ENCODE measurements around the gene MMP17. TPM values are rescaled to one million over a fixed set of nuclear protein-coding genes. Genes with fewer than 3 reads are reported as not detected.

The MMP17 gene
- total RNA-seq, 4 donors from 2014 or later: 2.6 to 23.6 (median 12.4) TPM

DNA sequence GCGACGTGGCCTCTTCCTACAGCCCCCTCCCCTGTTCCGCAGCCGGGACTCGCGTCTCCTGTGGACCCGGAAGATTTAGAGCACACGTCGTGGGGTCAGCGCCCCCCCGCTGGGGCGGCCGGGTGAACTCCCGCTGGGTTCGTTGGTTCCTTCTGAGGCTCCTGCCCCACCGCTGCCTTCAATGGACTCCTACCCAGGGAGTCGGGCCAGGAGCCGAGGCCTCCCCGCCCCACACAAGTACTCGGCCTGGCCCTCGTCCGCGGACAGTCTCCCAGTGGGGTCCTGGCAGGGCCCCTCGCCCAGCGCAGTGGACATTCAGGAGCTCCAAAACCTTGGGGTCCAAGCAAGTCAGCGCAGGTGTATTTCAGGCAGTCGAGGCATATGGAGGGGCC, 1.2 kb downstream of the MMP17 start:
- H3K27ac ChIP-seq: peak overlapping the region in 3 of 4 donors; percentile 64 to 74 (median 72)
- in situ Hi-C loops (cut with MboI; ENCODE audit: low pct_ligation_motif_present in 1 of 4, low pct_unique_long_range_greater_than_20kb in 1 of 4, low sequenced_read_pairs in 3 of 4): no loop called here

GRCh38 chr12:131829791-131830334, 1.7 kb downstream of the MMP17 start:
- Histone ChIP-seq H3K36me3 (no peaks in the 10 kb centered on the region), H3K4me1 (peaks cover 11 to 45% (median 35%) of the 10 kb centered on the region in 4 donors), H3K27me3 (peaks cover 77% of the 10 kb centered on the region), H3K9me3 (no peaks in the 10 kb centered on the region), H3K27ac (peak overlapping the region; percentile 64 to 79 (median 73)), H3K4me3 (peak overlapping the region; percentile 10 to 49 (median 35))
- WGBS, 2 donors (ENCODE audit: low coverage in 1 of 2): 13% methylated on average over 25 of the region's 28 CpGs; no CpG with 5 or more reads in 1 of the 2 donors
- DNase-seq: no peak
- TF ChIP-seq POLR2AphosphoS5 (IDR thresholded peaks at IDR 0.05): no peak
- intact Hi-C loops (cut with DNase I; ENCODE audit: low total_unique reads): no loop called here
- in situ Hi-C loops (cut with MboI; ENCODE audit: low pct_ligation_motif_present in 1 of 4, low pct_unique_long_range_greater_than_20kb in 1 of 4, low sequenced_read_pairs in 3 of 4): no loop called here

More for the DNA sequence above, 1.2 kb downstream of the MMP17 start:
- peaks cover 77% of the 10 kb centered on the region for H3K27me3 ChIP-seq
- 7% methylated on average over 3 of the region's 27 CpGs; no CpG with 5 or more reads in 1 of the 2 donors for WGBS, 2 donors (ENCODE audit: low coverage in 1 of 2)
- DNase-seq: no peak
- no peaks in the 10 kb centered on the region for H3K9me3 ChIP-seq
- intact Hi-C loops (cut with DNase I; ENCODE audit: low total_unique reads): no loop called here
- H3K36me3 ChIP-seq: no peaks in the 10 kb centered on the region
- peaks cover 11 to 45% (median 35%) of the 10 kb centered on the region in 4 donors for H3K4me1 ChIP-seq
- peak overlapping the region in 3 of 4 donors; percentile 28 to 49 (median 41) for H3K4me3 ChIP-seq
- TF ChIP-seq POLR2A (IDR thresholded peaks at IDR 0.05) (no peak), POLR2AphosphoS5 (IDR thresholded peaks at IDR 0.05) (no peak), EP300 (IDR thresholded peaks at IDR 0.05; ENCODE audit: low read depth) (no peak)
- TF ChIP-seq, protein P1, sequence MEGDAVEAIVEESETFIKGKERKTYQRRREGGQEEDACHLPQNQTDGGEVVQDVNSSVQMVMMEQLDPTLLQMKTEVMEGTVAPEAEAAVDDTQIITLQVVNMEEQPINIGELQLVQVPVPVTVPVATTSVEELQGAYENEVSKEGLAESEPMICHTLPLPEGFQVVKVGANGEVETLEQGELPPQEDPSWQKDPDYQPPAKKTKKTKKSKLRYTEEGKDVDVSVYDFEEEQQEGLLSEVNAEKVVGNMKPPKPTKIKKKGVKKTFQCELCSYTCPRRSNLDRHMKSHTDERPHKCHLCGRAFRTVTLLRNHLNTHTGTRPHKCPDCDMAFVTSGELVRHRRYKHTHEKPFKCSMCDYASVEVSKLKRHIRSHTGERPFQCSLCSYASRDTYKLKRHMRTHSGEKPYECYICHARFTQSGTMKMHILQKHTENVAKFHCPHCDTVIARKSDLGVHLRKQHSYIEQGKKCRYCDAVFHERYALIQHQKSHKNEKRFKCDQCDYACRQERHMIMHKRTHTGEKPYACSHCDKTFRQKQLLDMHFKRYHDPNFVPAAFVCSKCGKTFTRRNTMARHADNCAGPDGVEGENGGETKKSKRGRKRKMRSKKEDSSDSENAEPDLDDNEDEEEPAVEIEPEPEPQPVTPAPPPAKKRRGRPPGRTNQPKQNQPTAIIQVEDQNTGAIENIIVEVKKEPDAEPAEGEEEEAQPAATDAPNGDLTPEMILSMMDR (IDR thresholded peaks at IDR 0.05): no peak

DNA sequence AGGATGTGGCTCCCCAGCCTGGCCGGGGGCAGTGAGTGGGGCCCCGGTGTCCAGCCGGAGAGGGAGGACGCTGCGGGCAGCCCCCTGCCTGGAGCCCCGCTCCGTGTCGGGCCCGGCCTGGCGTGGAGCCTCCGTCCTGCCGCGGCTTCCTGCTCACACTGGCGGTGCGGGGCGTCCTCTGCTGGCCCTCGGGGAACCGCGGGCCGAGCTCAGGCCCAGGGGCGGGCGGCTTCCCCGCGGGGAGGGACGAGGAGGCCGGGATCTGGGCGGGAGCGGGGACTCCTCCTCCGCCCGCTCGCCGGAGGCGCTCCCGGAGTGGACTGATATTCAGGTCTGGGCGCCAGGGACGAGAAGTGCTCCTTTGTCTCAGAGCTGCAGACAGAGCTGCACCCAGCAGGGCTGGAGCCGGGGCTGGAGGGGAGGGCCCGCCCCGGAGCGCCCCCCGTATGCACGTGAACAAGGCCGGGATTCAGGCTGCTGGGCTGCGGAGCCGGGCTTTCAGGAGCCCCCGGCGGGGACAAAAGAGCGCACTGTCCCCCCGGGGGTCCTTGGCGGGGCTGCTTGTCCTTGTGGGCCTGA, 2.2 kb downstream of the MMP17 start:
- peak; percentile 62 for DNase-seq
- Histone ChIP-seq H3K36me3 (no peaks in the 10 kb centered on the region), H3K27me3 (peaks cover 77% of the 10 kb centered on the region), H3K9me3 (no peaks in the 10 kb centered on the region), H3K4me1 (peaks cover 11 to 45% (median 35%) of the 10 kb centered on the region in 4 donors), H3K27ac (peak overlapping the region; percentile 64 to 79 (median 73)), H3K4me3 (peak overlapping the region; percentile 10 to 49 (median 35))
- in situ Hi-C loops (cut with MboI; ENCODE audit: low pct_ligation_motif_present in 1 of 4, low pct_unique_long_range_greater_than_20kb in 1 of 4, low sequenced_read_pairs in 3 of 4): no loop called here
- TF ChIP-seq, protein P1 (IDR thresholded peaks at IDR 0.05): peak in 4 of 5 experiments; percentile 31 to 53 (median 44)
- TF ChIP-seq POLR2A (IDR thresholded peaks at IDR 0.05) (peak; percentile 23), EP300 (IDR thresholded peaks at IDR 0.05; ENCODE audit: low read depth) (no peak), POLR2AphosphoS5 (IDR thresholded peaks at IDR 0.05) (peak; percentile 7 to 11 (median 11))
- 0% methylated on average over 5 of the region's 50 CpGs; no CpG with 5 or more reads in 1 of the 2 donors for WGBS, 2 donors (ENCODE audit: low coverage in 1 of 2)
- intact Hi-C loops (cut with DNase I; ENCODE audit: low total_unique reads): no loop called here

DNA sequence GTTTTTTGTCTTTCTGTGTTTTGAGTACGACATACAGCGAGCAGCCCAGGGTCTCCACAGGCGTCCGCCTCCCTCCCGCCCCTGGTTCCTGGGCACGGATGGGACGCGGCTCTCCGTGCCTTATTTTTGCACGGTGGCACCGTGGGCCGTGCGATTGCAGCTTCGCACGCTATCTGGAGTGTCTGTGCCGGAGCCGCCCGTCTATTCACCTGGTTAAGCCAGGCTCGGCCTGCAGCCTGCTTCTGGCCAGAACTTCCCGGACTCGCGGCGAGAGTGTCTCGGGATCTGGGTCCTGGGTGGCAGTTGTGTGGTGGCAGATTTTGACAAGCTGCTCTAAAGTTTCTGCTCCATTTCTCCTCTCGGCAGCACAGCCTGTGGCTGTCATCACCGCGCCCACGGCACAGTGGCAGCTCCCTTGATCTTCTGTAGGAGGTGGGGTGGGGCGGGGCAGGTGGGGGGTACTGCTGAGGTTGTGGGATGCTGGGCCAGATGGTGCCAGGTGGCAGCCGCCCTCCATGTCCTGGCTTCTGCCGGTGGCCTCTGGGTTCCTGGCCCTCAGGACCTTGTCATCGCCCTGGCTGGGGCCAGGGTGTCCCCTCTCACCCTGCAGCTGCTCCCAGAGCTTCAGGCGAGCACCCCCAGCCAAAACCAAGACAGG, 2.9 kb downstream of the MMP17 start:
- Histone ChIP-seq H3K27ac (peak overlapping the region; percentile 64 to 79 (median 73)), H3K4me1 (peaks cover 11 to 45% (median 35%) of the 10 kb centered on the region in 4 donors), H3K36me3 (no peaks in the 10 kb centered on the region), H3K27me3 (peaks cover 75% of the 10 kb centered on the region), H3K9me3 (no peaks in the 10 kb centered on the region), H3K4me3 (peak overlapping the region; percentile 7 to 49 (median 26))
- TF ChIP-seq, protein P1 (IDR thresholded peaks at IDR 0.05): no peak
- no peak for TF ChIP-seq POLR2A (IDR thresholded peaks at IDR 0.05)
- TF ChIP-seq EP300 (IDR thresholded peaks at IDR 0.05; ENCODE audit: low read depth): no peak
- TF ChIP-seq POLR2AphosphoS5 (IDR thresholded peaks at IDR 0.05): no peak
- in situ Hi-C loops (cut with MboI; ENCODE audit: low pct_ligation_motif_present in 1 of 4, low pct_unique_long_range_greater_than_20kb in 1 of 4, low sequenced_read_pairs in 3 of 4): no loop called here
- intact Hi-C loops (cut with DNase I; ENCODE audit: low total_unique reads): no loop called here
- WGBS, 2 donors (ENCODE audit: low coverage in 1 of 2): 1% methylated on average over 32 of the region's 33 CpGs; no CpG with 5 or more reads in 1 of the 2 donors
- no peak for DNase-seq
